HCT116 (cell line): Measurements from ENCODE around the gene ZNF14. TPM values are rescaled to one million over a fixed set of nuclear protein-coding genes. Genes with fewer than 3 reads are reported as not detected.

ENCODE experiments used
- ATAC-seq: fragments of 200-7000 bp; cut with Tn5 transposase; 2 replicates; pipeline ENCODE4 v1.9.1; 2020; ENCODE audit warnings: mild to moderate bottlenecking, moderate library complexity
- BruUV-seq: library from RNA; stranded (reverse); fragments of 400-500 nt; replicated peaks from 2 replicates; lab custom pipeline; 2021; lab: Mats Ljungman, UMichigan
- CTCF ChIA-PET: fragments of 300-600 bp; sonication (Branson Sonifier 250); formaldehyde crosslinking; loops from one replicate; lab custom pipeline; 2021; ENCODE audit warnings: antibody characterized with exemption; lab: Charles Lee
- POLR2A ChIA-PET: fragments of 300-600, 350-600 bp; sonication (Branson Sonifier 250); formaldehyde crosslinking; loops from one replicate; lab custom pipeline; 2021; ENCODE audit warnings: antibody characterized with exemption; lab: Charles Lee
- RAD21 ChIA-PET, 2 experiments: fragments of 300-600 bp; sonication (Branson Sonifier 250); formaldehyde crosslinking; loops; one replicate each; lab custom pipeline; 2023; ENCODE audit warnings: low total read pairs in 2 of 2; ENCODE audit not compliant: uncharacterized antibody in 2 of 2, unreplicated experiment in 2 of 2, low non-redundant PET in 1 of 2; lab: Charles Lee
- DNase-seq: peaks from one replicate; pipeline ENCODE4 v3.0.0-alpha.2; 2010; ENCODE audit warnings: low read depth, low spot score
- H2AFZ ChIP-seq: fragments of 200-600 bp; shearing (Covaris generic), sonication (generic); 2 replicates; pipeline ENCODE4 v1.6.1; 2017; ENCODE audit warnings: low read depth, mixed run types, mixed read lengths, antibody characterized with exemption, low read length; ENCODE audit not compliant: poor library complexity, severe bottlenecking
- H3K27ac ChIP-seq: 2 replicates; pipeline ENCODE4 v1.5.1; 2012; ENCODE audit warnings: low read depth, low read length
- H3K27me3 ChIP-seq: fragments of 200-600 bp; sonication (generic); 2 replicates; pipeline ENCODE4 v1.6.1; 2016; ENCODE audit warnings: mixed run types, low read length, mixed read lengths; ENCODE audit not compliant: insufficient read depth
- H3K36me3 ChIP-seq, 2 experiments: fragments of 200-500 bp in 1 of 2; fragments of 200-600 bp in 1 of 2; sonication (Bioruptor generic) in 1 of 2; sonication (generic) in 1 of 2; 2 replicates each; pipeline versions ENCODE4 v1.5.1 to v1.6.1; 2014 to 2016; ENCODE audit warnings: low read length in 2 of 2, inconsistent platforms in 1 of 2, mixed read lengths in 1 of 2, mixed run types in 1 of 2; ENCODE audit not compliant: insufficient read depth in 2 of 2, control insufficient read depth in 1 of 2
- H3K4me1 ChIP-seq, 2 experiments: fragments of 200-600 bp in 1 of 2; sonication (generic) in 1 of 2; 2 replicates each; pipeline versions ENCODE4 v1.5.1 to v1.6.1; 2012 to 2017; ENCODE audit warnings: low read length in 2 of 2, inconsistent platforms in 1 of 2, mild to moderate bottlenecking in 1 of 2, mixed read lengths in 1 of 2, mixed run types in 1 of 2, moderate library complexity in 1 of 2; ENCODE audit not compliant: insufficient read depth in 2 of 2, control insufficient read depth in 1 of 2
- H3K4me2 ChIP-seq: fragments of 200-600 bp; sonication (generic); 2 replicates; pipeline ENCODE4 v1.6.1; 2017; ENCODE audit warnings: mixed run types, low read length, mixed read lengths
- H3K4me3 ChIP-seq, 2 experiments: fragments of 200-600 bp in 1 of 2; sonication (generic) in 1 of 2; replicated peaks in 1 of 2; 2 replicates each; pipeline ENCODE4 v1.5.1; 2011 to 2016; ENCODE audit warnings: low read length in 2 of 2, control low read depth in 1 of 2, low read depth in 1 of 2, mild to moderate bottlenecking in 1 of 2, mixed read lengths in 1 of 2, mixed run types in 1 of 2
- H3K79me2 ChIP-seq: fragments of 200-600 bp; sonication (generic); 2 replicates; pipeline ENCODE4 v1.6.1; 2017; ENCODE audit warnings: mild to moderate bottlenecking, mixed run types, low read length, moderate library complexity, mixed read lengths; ENCODE audit not compliant: insufficient read depth
- H3K9ac ChIP-seq: fragments of 200-600 bp; sonication (generic); 2 replicates; pipeline ENCODE4 v1.6.1; 2016; ENCODE audit warnings: low read length, mixed read lengths
- H3K9me2 ChIP-seq: fragments of 200-600 bp; sonication (generic), shearing (Covaris generic); 2 replicates; pipeline ENCODE4 v1.6.1; 2017; ENCODE audit warnings: mixed run types, mild to moderate bottlenecking, moderate library complexity; ENCODE audit not compliant: insufficient read depth
- H3K9me3 ChIP-seq, 2 experiments: fragments of 200-500 bp in 1 of 2; fragments of 200-600 bp in 1 of 2; sonication (Bioruptor generic) in 1 of 2; sonication (generic) in 1 of 2; 2 replicates each; pipeline ENCODE4 v1.6.1; 2014 to 2017; ENCODE audit warnings: low read length in 2 of 2, mixed read lengths in 2 of 2, inconsistent platforms in 1 of 2, low read depth in 1 of 2, mild to moderate bottlenecking in 1 of 2, mixed run types in 1 of 2, moderate library complexity in 1 of 2; ENCODE audit not compliant: control insufficient read depth in 1 of 2, insufficient read depth in 1 of 2
- H4K20me1 ChIP-seq: fragments of 200-600 bp; sonication (generic), shearing (Covaris generic); 2 replicates; pipeline ENCODE4 v1.6.1; 2017; ENCODE audit warnings: mixed run types, mild to moderate bottlenecking, moderate library complexity; ENCODE audit not compliant: insufficient read depth
- ATF3 ChIP-seq: IDR thresholded peaks from 2 replicates; pipeline ENCODE4 v1.6.1; 2012
- CBX3 ChIP-seq: IDR thresholded peaks from 2 replicates; pipeline ENCODE4 v1.6.1; 2012; ENCODE audit warnings: low read depth
- CTCF ChIP-seq, 3 experiments: fragments of 200-600 bp in 1 of 3; sonication (generic) in 1 of 3; IDR thresholded peaks in 2 of 3; conservative IDR thresholded peaks in 1 of 3; 2 replicates each; pipeline ENCODE4 v1.5.1; 2012 to 2017; ENCODE audit warnings: low read depth in 2 of 3, low read length in 2 of 3, antibody characterized with exemption in 1 of 3, borderline replicate concordance in 1 of 3, control low read depth in 1 of 3, mild to moderate bottlenecking in 1 of 3, mixed read lengths in 1 of 3, mixed run types in 1 of 3, moderate library complexity in 1 of 3; ENCODE audit not compliant: insufficient read depth in 1 of 3
- EGR1 ChIP-seq: IDR thresholded peaks from 2 replicates; pipeline ENCODE4 v1.6.1; 2012; ENCODE audit warnings: low read depth
- ELF1 ChIP-seq: IDR thresholded peaks from 2 replicates; pipeline ENCODE4 v1.6.1; 2012; ENCODE audit warnings: low read depth, borderline replicate concordance
- EZH2 ChIP-seq: fragments of 200-600 bp; sonication (generic); IDR thresholded peaks from 2 replicates; pipeline ENCODE4 v1.6.1; 2017; ENCODE audit warnings: antibody characterized with exemption, mixed run types
- EZH2phosphoT487 ChIP-seq: fragments of 200-600 bp; IDR thresholded peaks from 2 replicates; pipeline ENCODE4 v1.6.1; 2018; ENCODE audit warnings: antibody characterized with exemption, borderline replicate concordance
- FOSL1 ChIP-seq: IDR thresholded peaks from 2 replicates; pipeline ENCODE4 v1.6.1; 2012; ENCODE audit warnings: low read depth
- JUND ChIP-seq: IDR thresholded peaks from 2 replicates; pipeline ENCODE4 v1.6.1; 2012
- MAX ChIP-seq: IDR thresholded peaks from 2 replicates; pipeline ENCODE4 v1.6.1; 2012
- POLR2A ChIP-seq: IDR thresholded peaks from 2 replicates; pipeline ENCODE4 v1.7.0; 2011; ENCODE audit warnings: borderline replicate concordance; ENCODE audit not compliant: insufficient read depth, insufficient read length; ENCODE audit errors: extremely low read depth
- POLR2AphosphoS5 ChIP-seq: IDR thresholded peaks from 2 replicates; pipeline ENCODE4 v1.6.1; 2011; ENCODE audit warnings: mild to moderate bottlenecking, low read depth, low read length, moderate library complexity
- REST ChIP-seq: IDR thresholded peaks from 2 replicates; pipeline ENCODE4 v1.6.1; 2012; ENCODE audit warnings: low read depth
- SIN3A ChIP-seq: IDR thresholded peaks from 2 replicates; pipeline ENCODE4 v1.6.1; 2012; ENCODE audit warnings: low read depth
- SP1 ChIP-seq: IDR thresholded peaks from 2 replicates; pipeline ENCODE4 v1.6.1; 2012; ENCODE audit warnings: low read depth
- SRF ChIP-seq: IDR thresholded peaks from 2 replicates; pipeline ENCODE4 v1.6.1; 2012; ENCODE audit warnings: low read depth
- TCF7L2 ChIP-seq: IDR thresholded peaks from 2 replicates; pipeline ENCODE4 v1.7.0; 2011; ENCODE audit warnings: borderline replicate concordance, inconsistent platforms; ENCODE audit not compliant: insufficient read depth, insufficient read length; ENCODE audit errors: extremely low read depth
- YY1 ChIP-seq: IDR thresholded peaks from 2 replicates; pipeline ENCODE4 v1.6.1; 2011; ENCODE audit warnings: low read length, low read depth, moderate library complexity, mild to moderate bottlenecking; ENCODE audit not compliant: insufficient replicate concordance; ENCODE audit errors: extremely low read depth
- ZFX ChIP-seq: fragments of 450-650 bp; IDR thresholded peaks from 2 replicates; pipeline ENCODE4 v1.6.1; 2017
- ZNF274 ChIP-seq: fragments of 200-500 bp; sonication (Bioruptor generic); IDR thresholded peaks from 2 replicates; pipeline ENCODE4 v1.6.1; 2014; ENCODE audit warnings: mild to moderate bottlenecking, low read depth, low read length, inconsistent platforms
- intact Hi-C: fragments of 100-400 bp; cut with micrococcal nuclease; formaldehyde crosslinking; loops from 2 replicates; pipeline ENCODE4 v1.10.0; 2022
- total RNA-seq: library from RNA; stranded (reverse); gene quantifications from one replicate; pipeline ENCODE4 v1.2.1, GENCODE V29; 2021; ENCODE audit not compliant: unreplicated experiment

Gene ZNF14
- total RNA-seq, 1 experiment from 2014 or later = 4.8 TPM

- intact Hi-C loops = no loop called here
- H4K20me1 ChIP-seq = no peaks in the 10 kb centered on the region
- no peak for ATAC-seq
- RAD21 ChIA-PET = no interaction called here
- no peaks in the 10 kb centered on the region for H3K27me3 ChIP-seq
- no peaks in the 10 kb centered on the region for H3K9me3 ChIP-seq
- TF ChIP-seq SP1 (no peak), REST (no peak), MAX (no peak), SIN3A (no peak), ATF3 (no peak), TCF7L2 (no peak), POLR2A (no peak), ZFX (no peak), CBX3 (no peak), ZNF274 (no peak), FOSL1 (no peak), YY1 (no peak), JUND (no peak), EZH2 (no peak), ELF1 (no peak), EGR1 (no peak), SRF (no peak), EZH2phosphoT487 (no peak), CTCF (IDR thresholded peaks at IDR 0.05 in 2 of 3, conservative IDR thresholded peaks at IDR 0.05 in 1 of 3; ENCODE audit: borderline replicate concordance in 1 of 3, insufficient read depth in 1 of 3, low read depth in 2 of 3, low read length in 2 of 3) (no peak), POLR2AphosphoS5 (no peak)
- TF ChIP-seq, all 23 proteins: peak for 0
- Histone ChIP-seq H3K79me2 (no peaks in the 10 kb centered on the region), H3K9ac (no peak overlapping the region), H3K36me3 (no peaks in the 10 kb centered on the region), H3K9me2 (no peaks in the 10 kb centered on the region), H3K4me1 (no peaks in the 10 kb centered on the region), H3K27ac (no peak overlapping the region), H3K4me3 (no peak overlapping the region), H2AFZ (no peak overlapping the region), H3K4me2 (no peak overlapping the region)
- ChIA-PET CTCF (no interaction called here), POLR2A (no interaction called here)
- no TSS peak for BruUV-seq
- no peak for DNase-seq
Measured at GRCh38 chr19:19748249-19748938, 15.5 kb upstream of the ZNF14 start.
